ENCODE results near the gene PDIA3. TPM values are rescaled to one million over a fixed set of nuclear protein-coding genes. Genes with fewer than 3 reads are reported as not detected.

PDIA3 gene
- total and polyA plus RNA-seq, 3 experiments from 2014 or later: 336 to 383 (median 338) TPM

- Mint-ChIP-seq H3K36me3 (peaks cover 0 to 5% (median 0%) of the 10 kb centered on the region in 3 donors), H3K4me3 (peak overlapping the region in 4 of 7 donors; percentile 17 to 35 (median 22)), H3K27me3 (no peaks in the 10 kb centered on the region), H3K27ac (peak overlapping the region in 3 of 8 donors; percentile 49 to 80 (median 67)), H3K4me1 (peaks cover 18 to 25% (median 18%) of the 10 kb centered on the region in 3 donors), H3K9me3 (no peaks in the 10 kb centered on the region)
- DNase-seq: no peak
- H3K4me3 ChIP-seq (ENCODE audit: low read length): no peak overlapping the region
- H3K36me3 ChIP-seq (ENCODE audit: insufficient read depth, low read length): no peaks in the 10 kb centered on the region
- no peaks in the 10 kb centered on the region for H3K27me3 ChIP-seq (ENCODE audit: insufficient read depth, low read length, poor library complexity, severe bottlenecking)
- no peak overlapping the region for H3K27ac ChIP-seq (ENCODE audit: low read depth, low read length)
- H3K4me1 ChIP-seq (ENCODE audit: insufficient read depth, low read length): peaks cover 16% of the 10 kb centered on the region
- no peaks in the 10 kb centered on the region for H3K9me3 ChIP-seq (ENCODE audit: low read length)
- CTCF ChIA-PET: interaction anchor here (1.1 to 1.6 kb wide), 2 partner anchors 9 to 10 kb away, joined by 4 to 11 read pairs; no protein-coding TSS in a partner anchor
- POLR2A ChIA-PET: interaction anchor here (3.1 kb wide), 1 partner anchor 22 kb away, joined by 18 read pairs; the partner anchor contains the start of genes HYPK and SERINC4
Observed at GRCh38 chr15:43779016-43779415, 32.8 kb downstream of the PDIA3 start.

- Mint-ChIP-seq H3K27ac (peak overlapping the region in 2 of 8 donors; percentile 18 to 27), H3K4me1 (peaks cover 21 to 28% (median 21%) of the 10 kb centered on the region in 3 donors), H3K27me3 (no peaks in the 10 kb centered on the region), H3K36me3 (peaks cover 4 to 27% (median 6%) of the 10 kb centered on the region in 3 donors), H3K9me3 (no peaks in the 10 kb centered on the region), H3K4me3 (peak overlapping the region in 2 of 7 donors; percentile 1 to 12)
- ChIA-PET POLR2A (interaction anchor here (0.7 to 4.6 kb wide), 2 partner anchors 13 to 1405 kb away, joined by 5 to 24 read pairs; partner anchors contain the start of gene ELL3), CTCF (interaction anchor here (2.2 to 2.8 kb wide), 2 partner anchors 11 to 12 kb away, joined by 11 read pairs; partner anchors contain the start of gene ELL3)
- no peak overlapping the region for H3K4me3 ChIP-seq (ENCODE audit: low read length)
- H3K9me3 ChIP-seq (ENCODE audit: low read length): no peaks in the 10 kb centered on the region
- peaks cover 21% of the 10 kb centered on the region for H3K4me1 ChIP-seq (ENCODE audit: insufficient read depth, low read length)
- no peaks in the 10 kb centered on the region for H3K27me3 ChIP-seq (ENCODE audit: insufficient read depth, low read length, poor library complexity, severe bottlenecking)
- no peak overlapping the region for H3K27ac ChIP-seq (ENCODE audit: low read depth, low read length)
- H3K36me3 ChIP-seq (ENCODE audit: insufficient read depth, low read length): peaks cover 14% of the 10 kb centered on the region
- no peak for DNase-seq
Observed at GRCh38 chr15:43789409-43789808, 43.2 kb downstream of the PDIA3 start.

GRCh38 chr15:43791993-43792760 lies 45.9 kb downstream of the PDIA3 start, which contains the start of gene SERF2:
Gene SERF2 (plus strand): TSS chr15:43792320. CDS start chr15:43792377, 57 bp downstream.
- H3K4me1 Mint-ChIP-seq: peaks cover 40 to 55% (median 47%) of the 10 kb centered on the region in 3 donors
- peak within 1 kb of the TSS; percentile 96 to 100 (median 98) for H3K27ac Mint-ChIP-seq
- ChIA-PET POLR2A (interaction anchor here (0.6 to 4.6 kb wide), 4 partner anchors 8 to 1900 kb away, joined by 4 to 24 read pairs (median 7); partner anchors contain the start of genes ELL3, HYPK, MFAP1 and SERINC4), CTCF (interaction anchor here (1.0 to 2.9 kb wide), 4 partner anchors 9 to 23 kb away, joined by 5 to 16 read pairs (median 6); partner anchors contain the start of genes ELL3, HYPK and SERINC4)
- no peaks in the 10 kb centered on the region for H3K9me3 Mint-ChIP-seq
- no peaks in the 10 kb centered on the region for H3K27me3 Mint-ChIP-seq
- Histone ChIP-seq H3K27me3 (ENCODE audit: insufficient read depth, low read length, poor library complexity, severe bottlenecking) (no peaks in the 10 kb centered on the region), H3K4me1 (ENCODE audit: insufficient read depth, low read length) (peaks cover 33% of the 10 kb centered on the region), H3K36me3 (ENCODE audit: insufficient read depth, low read length) (peaks cover 29% of the 10 kb centered on the region), H3K27ac (ENCODE audit: low read depth, low read length) (peak within 1 kb of the TSS; percentile 97), H3K9me3 (ENCODE audit: low read length) (no peaks in the 10 kb centered on the region), H3K4me3 (ENCODE audit: low read length) (peak within 1 kb of the TSS; percentile 97)
- peak; percentile 98 to 100 (median 99) for DNase-seq
- peaks cover 4 to 55% (median 11%) of the 10 kb centered on the region in 3 donors for H3K36me3 Mint-ChIP-seq
- H3K4me3 Mint-ChIP-seq: peak within 1 kb of the TSS; percentile 95 to 98 (median 97)

- no peaks in the 10 kb centered on the region for H3K9me3 Mint-ChIP-seq
- Histone ChIP-seq H3K9me3 (ENCODE audit: low read length) (no peaks in the 10 kb centered on the region), H3K27me3 (ENCODE audit: insufficient read depth, low read length, poor library complexity, severe bottlenecking) (no peaks in the 10 kb centered on the region), H3K4me1 (ENCODE audit: insufficient read depth, low read length) (peaks cover 33% of the 10 kb centered on the region), H3K27ac (ENCODE audit: low read depth, low read length) (peak overlapping the region; percentile 97), H3K36me3 (ENCODE audit: insufficient read depth, low read length) (peaks cover 29% of the 10 kb centered on the region), H3K4me3 (ENCODE audit: low read length) (peak overlapping the region; percentile 97)
- no peaks in the 10 kb centered on the region for H3K27me3 Mint-ChIP-seq
- ChIA-PET CTCF (interaction anchor here (1.0 to 2.9 kb wide), 4 partner anchors 8 to 32 kb away, joined by 3 to 8 read pairs (median 5); partner anchors contain the start of genes ELL3, HYPK, MFAP1 and SERINC4), POLR2A (interaction anchor here (0.5 to 4.6 kb wide), 4 partner anchors 7 to 31 kb away, joined by 4 to 24 read pairs (median 6); partner anchors contain the start of genes ELL3, HYPK, MFAP1 and SERINC4)
- H3K27ac Mint-ChIP-seq: peak overlapping the region; percentile 96 to 100 (median 98)
- peak overlapping the region; percentile 95 to 98 (median 97) for H3K4me3 Mint-ChIP-seq
- DNase-seq: peak in 3 of 5 donors; percentile 18 to 27 (median 19)
- H3K36me3 Mint-ChIP-seq: peaks cover 4 to 59% (median 11%) of the 10 kb centered on the region in 3 donors
- H3K4me1 Mint-ChIP-seq: peaks cover 40 to 59% (median 47%) of the 10 kb centered on the region in 3 donors
Observed at GRCh38 chr15:43792761-43793476, 46.7 kb downstream of the PDIA3 start.

DNA sequence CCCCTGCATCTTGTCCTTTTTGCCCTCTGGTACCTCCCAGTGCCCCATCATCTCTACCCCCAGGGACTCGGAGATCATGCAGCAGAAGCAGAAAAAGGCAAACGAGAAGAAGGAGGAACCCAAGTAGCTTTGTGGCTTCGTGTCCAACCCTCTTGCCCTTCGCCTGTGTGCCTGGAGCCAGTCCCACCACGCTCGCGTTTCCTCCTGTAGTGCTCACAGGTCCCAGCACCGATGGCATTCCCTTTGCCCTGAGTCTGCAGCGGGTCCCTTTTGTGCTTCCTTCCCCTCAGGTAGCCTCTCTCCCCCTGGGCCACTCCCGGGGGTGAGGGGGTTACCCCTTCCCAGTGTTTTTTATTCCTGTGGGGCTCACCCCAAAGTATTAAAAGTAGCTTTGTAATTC lies 47.4 kb downstream of the PDIA3 start:
- Histone ChIP-seq H3K9me3 (ENCODE audit: low read length) (no peaks in the 10 kb centered on the region), H3K27ac (ENCODE audit: low read depth, low read length) (no peak overlapping the region), H3K4me3 (ENCODE audit: low read length) (peak overlapping the region; percentile 97), H3K4me1 (ENCODE audit: insufficient read depth, low read length) (peaks cover 33% of the 10 kb centered on the region), H3K36me3 (ENCODE audit: insufficient read depth, low read length) (peaks cover 32% of the 10 kb centered on the region), H3K27me3 (ENCODE audit: insufficient read depth, low read length, poor library complexity, severe bottlenecking) (no peaks in the 10 kb centered on the region)
- DNase-seq: no peak
- peak overlapping the region; percentile 95 to 98 (median 97) for H3K4me3 Mint-ChIP-seq
- peaks cover 4 to 65% (median 11%) of the 10 kb centered on the region in 3 donors for H3K36me3 Mint-ChIP-seq
- no peaks in the 10 kb centered on the region for H3K9me3 Mint-ChIP-seq
- ChIA-PET CTCF (interaction anchor here (1.0 to 2.9 kb wide), 4 partner anchors 7 to 31 kb away, joined by 3 to 8 read pairs (median 5); partner anchors contain the start of genes ELL3, HYPK, MFAP1 and SERINC4), POLR2A (interaction anchor here (0.5 to 4.6 kb wide), 3 partner anchors 12 to 31 kb away, joined by 4 to 24 read pairs (median 9); partner anchors contain the start of genes ELL3 and MFAP1)
- H3K27me3 Mint-ChIP-seq: no peaks in the 10 kb centered on the region
- peaks cover 45 to 65% (median 52%) of the 10 kb centered on the region in 3 donors for H3K4me1 Mint-ChIP-seq
- peak overlapping the region; percentile 96 to 100 (median 98) for H3K27ac Mint-ChIP-seq

DNA sequence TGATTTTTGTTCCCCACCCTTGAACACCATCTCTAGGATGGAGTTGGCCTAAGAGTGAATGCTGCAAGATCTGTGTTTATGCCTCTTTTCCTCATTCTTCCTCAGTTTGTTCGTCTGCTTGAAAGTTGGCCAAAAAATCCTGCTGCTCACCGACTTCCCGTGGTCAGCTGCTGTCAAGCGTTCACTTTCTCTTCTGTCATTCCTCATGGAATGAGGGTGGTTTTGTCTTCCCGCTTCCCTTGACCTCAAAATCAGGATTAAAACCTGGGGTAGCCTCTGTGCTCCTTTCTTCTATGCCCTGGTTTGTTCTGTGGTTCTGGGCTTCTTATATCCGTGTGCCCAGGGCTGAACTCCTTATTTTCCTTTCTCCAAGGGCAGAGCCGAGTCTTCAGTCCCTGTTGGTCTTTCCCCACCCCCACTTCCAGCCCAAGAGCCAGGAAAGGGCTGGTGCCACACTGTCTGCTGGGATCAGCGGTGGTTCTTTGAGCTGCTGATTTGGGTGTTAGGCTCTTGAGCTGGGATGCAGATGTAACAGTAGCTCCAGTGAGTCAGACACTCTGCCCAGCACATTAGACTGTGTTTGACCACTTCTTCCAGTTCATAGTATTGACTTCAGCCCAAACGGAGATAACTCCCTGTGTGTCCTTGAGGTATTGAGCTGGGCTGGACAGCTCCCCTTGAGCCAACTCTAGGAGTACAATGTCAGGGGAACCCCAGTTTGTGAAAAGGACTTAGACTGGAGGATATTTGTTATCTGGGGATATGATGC lies 48.2 kb downstream of the PDIA3 start:
- H3K27ac Mint-ChIP-seq: peak overlapping the region; percentile 65 to 99 (median 88)
- CTCF ChIA-PET: interaction anchor here (2.4 kb wide), 1 partner anchor 18 kb away, joined by 6 read pairs; the partner anchor contains the start of gene ELL3
- Histone ChIP-seq H3K4me3 (ENCODE audit: low read length) (no peak overlapping the region), H3K27ac (ENCODE audit: low read depth, low read length) (no peak overlapping the region), H3K36me3 (ENCODE audit: insufficient read depth, low read length) (peaks cover 40% of the 10 kb centered on the region), H3K9me3 (ENCODE audit: low read length) (no peaks in the 10 kb centered on the region), H3K4me1 (ENCODE audit: insufficient read depth, low read length) (peaks cover 34% of the 10 kb centered on the region), H3K27me3 (ENCODE audit: insufficient read depth, low read length, poor library complexity, severe bottlenecking) (no peaks in the 10 kb centered on the region)
- peaks cover 4 to 73% (median 11%) of the 10 kb centered on the region in 3 donors for H3K36me3 Mint-ChIP-seq
- no peaks in the 10 kb centered on the region for H3K27me3 Mint-ChIP-seq
- peaks cover 49 to 73% (median 60%) of the 10 kb centered on the region in 3 donors for H3K4me1 Mint-ChIP-seq
- no peak for DNase-seq
- POLR2A ChIA-PET: no interaction called here
- H3K4me3 Mint-ChIP-seq: peak overlapping the region; percentile 95 to 98 (median 97)
- H3K9me3 Mint-ChIP-seq: no peaks in the 10 kb centered on the region
